SJCRH30 (cell line): ENCODE results near the gene SERTM2. TPM values are rescaled to one million over a fixed set of nuclear protein-coding genes. Genes with fewer than 3 reads are reported as not detected.
"Not testable (repeated sequence)": the region's sequence is repeated elsewhere in the genome, so short reads cannot be mapped to it uniquely, and the experiment has no call there.

Experiments used
- DNase-seq, 2 experiments: peaks; one replicate each; pipeline ENCODE4 v3.0.0-alpha.2; 2015 to 2020
- H3K27ac ChIP-seq: fragments of 250-450 bp; sonication (Bioruptor Pico); 2 replicates; pipeline ENCODE4 v1.5.1; 2020; ENCODE audit warnings: mild to moderate bottlenecking, moderate library complexity
- H3K27me3 ChIP-seq: fragments of 250-450 bp; sonication (Bioruptor Pico); 2 replicates; pipeline ENCODE4 v1.5.1; 2020; ENCODE audit warnings: mild to moderate bottlenecking, moderate library complexity
- H3K36me3 ChIP-seq: fragments of 250-450 bp; sonication (Bioruptor Pico); 2 replicates; pipeline ENCODE4 v1.5.1; 2020; ENCODE audit warnings: mild to moderate bottlenecking, moderate library complexity
- H3K4me1 ChIP-seq: fragments of 250-450 bp; sonication (Bioruptor Pico); 2 replicates; pipeline ENCODE4 v1.5.1; 2020; ENCODE audit warnings: mild to moderate bottlenecking, moderate library complexity
- H3K4me3 ChIP-seq: fragments of 250-450 bp; sonication (Bioruptor Pico); 2 replicates; pipeline ENCODE4 v1.5.1; 2020; ENCODE audit warnings: mild to moderate bottlenecking, moderate library complexity
- H3K9me3 ChIP-seq: fragments of 250-450 bp; sonication (Bioruptor Pico); replicated peaks from 2 replicates; pipeline ENCODE4 v1.5.1; 2020; ENCODE audit warnings: mild to moderate bottlenecking, moderate library complexity
- total RNA-seq: library from RNA; depleted of rRNA; stranded (reverse); fragments of >200 nt; shearing (Covaris generic); gene quantifications from 2 replicates; pipeline ENCODE4 v1.2.3, GENCODE V29; 2014

SERTM2 gene
- total RNA-seq, 1 experiment from 2014 or later: 0.04 TPM

DNA sequence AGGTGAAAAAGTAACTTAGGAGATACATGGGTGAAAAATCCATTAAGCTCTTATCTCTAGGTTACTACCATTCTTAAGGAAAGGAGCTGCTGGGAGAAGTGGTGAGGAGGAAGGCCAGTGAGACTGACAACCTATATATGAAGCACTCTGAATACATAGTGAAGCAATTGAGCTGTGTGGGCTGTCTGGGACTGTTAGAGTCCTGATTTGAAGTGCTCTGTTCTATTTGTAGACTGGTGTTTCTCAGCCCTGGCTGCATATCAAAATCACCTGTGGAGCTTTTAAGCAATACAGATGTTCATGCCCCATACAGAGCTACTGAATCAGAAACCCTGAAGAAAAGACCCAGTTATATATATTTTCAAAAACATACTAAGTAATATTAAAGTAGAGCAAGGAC is 3.9 kb downstream of the SERTM2 start:
- H3K27ac ChIP-seq: no peak overlapping the region
- no peaks in the 10 kb centered on the region for H3K9me3 ChIP-seq
- H3K36me3 ChIP-seq: no peaks in the 10 kb centered on the region
- no peak overlapping the region for H3K4me3 ChIP-seq
- H3K27me3 ChIP-seq: no peaks in the 10 kb centered on the region
- H3K4me1 ChIP-seq: peaks cover 18% of the 10 kb centered on the region
- DNase-seq: no peak

DNA sequence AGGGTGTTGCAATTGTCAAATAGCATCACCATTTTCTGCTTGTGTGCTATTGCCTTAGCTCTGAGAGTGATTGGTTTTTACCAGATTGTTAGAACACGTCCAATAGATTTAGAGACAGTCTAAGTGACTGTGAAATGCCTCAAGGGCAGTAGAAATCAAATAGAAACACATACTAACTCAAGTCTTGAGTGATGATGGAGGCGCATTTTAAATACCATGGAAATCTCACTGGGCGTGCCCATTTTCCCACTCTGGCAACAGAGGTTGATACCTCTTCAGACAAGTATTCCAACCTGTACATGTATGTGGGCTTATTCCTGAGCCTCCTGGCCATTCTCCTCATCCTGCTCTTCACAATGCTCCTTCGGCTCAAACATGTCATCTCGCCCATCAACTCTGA is 7.2 kb downstream of the SERTM2 start:
- H3K27ac ChIP-seq: peak overlapping the region; percentile 26; the same call in 1 of the 2 replicates

DNA sequence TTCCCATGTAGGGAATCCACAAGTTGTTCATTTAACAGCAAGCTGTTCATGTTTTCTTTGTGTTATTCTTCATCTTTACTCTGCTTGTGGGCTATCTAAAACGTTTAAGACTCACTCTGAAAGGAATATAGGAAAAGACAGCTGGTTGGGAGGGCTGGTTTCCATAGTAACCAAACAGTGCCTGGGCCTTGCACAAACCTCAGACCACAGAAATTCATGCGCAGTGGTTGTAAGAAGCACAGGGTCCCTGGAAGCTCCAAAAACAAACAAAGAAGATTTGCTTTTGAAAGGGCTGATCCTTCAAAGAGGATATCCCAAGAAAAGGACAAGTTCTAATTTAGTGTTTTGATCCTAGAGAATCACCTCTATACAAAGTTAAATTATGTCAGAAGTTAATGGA is 7.8 kb downstream of the SERTM2 start:
- H3K27ac ChIP-seq: peak overlapping the region; percentile 26
- H3K9me3 ChIP-seq: no peaks in the 10 kb centered on the region
- H3K4me3 ChIP-seq: no peak overlapping the region
- no peaks in the 10 kb centered on the region for H3K36me3 ChIP-seq
- no peaks in the 10 kb centered on the region for H3K27me3 ChIP-seq
- peak; percentile 89 to 95 for DNase-seq
- peaks cover 28% of the 10 kb centered on the region for H3K4me1 ChIP-seq

More for the DNA sequence above, 7.2 kb downstream of the SERTM2 start:
- Histone ChIP-seq H3K27me3 (no peaks in the 10 kb centered on the region), H3K9me3 (no peaks in the 10 kb centered on the region), H3K36me3 (no peaks in the 10 kb centered on the region), H3K4me1 (peaks cover 28% of the 10 kb centered on the region), H3K4me3 (no peak overlapping the region)
- DNase-seq: no peak

DNA sequence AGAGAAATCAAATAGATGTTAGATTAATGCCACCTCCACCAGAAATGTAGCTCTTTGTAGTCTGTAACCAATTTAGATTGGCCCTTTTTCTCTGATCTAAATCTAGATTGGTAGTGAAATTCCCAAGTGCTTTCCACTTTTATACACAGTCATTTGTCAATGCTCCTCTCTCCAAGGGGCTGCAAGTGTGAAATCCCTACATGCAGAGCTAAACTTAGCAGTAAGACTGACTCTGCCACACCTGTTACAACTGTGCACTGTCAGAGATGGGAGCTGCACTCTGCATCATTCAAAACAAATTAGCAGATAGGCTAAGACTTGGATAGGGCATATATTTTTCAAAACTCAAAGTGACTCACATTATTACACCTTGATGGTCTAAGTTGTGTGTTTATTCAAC is 9.1 kb downstream of the SERTM2 start:
- peak; percentile 39 to 69 for DNase-seq
- no peak overlapping the region for H3K4me3 ChIP-seq
- H3K4me1 ChIP-seq: peaks cover 28% of the 10 kb centered on the region
- H3K27me3 ChIP-seq: no peaks in the 10 kb centered on the region
- no peak overlapping the region for H3K27ac ChIP-seq
- H3K9me3 ChIP-seq: no peaks in the 10 kb centered on the region
- no peaks in the 10 kb centered on the region for H3K36me3 ChIP-seq

DNA sequence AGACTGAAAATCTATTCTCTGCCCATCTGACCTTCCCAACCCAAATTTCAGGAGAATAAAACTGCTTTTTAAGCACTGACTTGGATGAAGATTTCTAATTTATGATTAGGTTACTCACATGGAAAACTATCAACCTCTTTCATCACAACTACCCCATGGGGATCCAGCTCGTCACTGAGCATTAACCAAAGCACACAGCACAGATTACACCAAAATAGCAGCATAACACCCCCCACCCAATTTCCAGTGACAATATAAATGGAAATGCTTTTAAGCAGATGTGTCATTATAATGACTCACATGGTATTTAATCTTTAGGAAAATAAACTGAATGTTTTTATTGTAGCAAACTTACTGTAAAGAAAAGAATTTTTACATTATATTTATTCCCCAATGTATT is 9.7 kb downstream of the SERTM2 start:
- DNase-seq: no peak
- Histone ChIP-seq H3K4me1 (peaks cover 28% of the 10 kb centered on the region), H3K36me3 (no peaks in the 10 kb centered on the region), H3K9me3 (no peaks in the 10 kb centered on the region), H3K27ac (no peak overlapping the region), H3K4me3 (no peak overlapping the region), H3K27me3 (no peaks in the 10 kb centered on the region)

DNA sequence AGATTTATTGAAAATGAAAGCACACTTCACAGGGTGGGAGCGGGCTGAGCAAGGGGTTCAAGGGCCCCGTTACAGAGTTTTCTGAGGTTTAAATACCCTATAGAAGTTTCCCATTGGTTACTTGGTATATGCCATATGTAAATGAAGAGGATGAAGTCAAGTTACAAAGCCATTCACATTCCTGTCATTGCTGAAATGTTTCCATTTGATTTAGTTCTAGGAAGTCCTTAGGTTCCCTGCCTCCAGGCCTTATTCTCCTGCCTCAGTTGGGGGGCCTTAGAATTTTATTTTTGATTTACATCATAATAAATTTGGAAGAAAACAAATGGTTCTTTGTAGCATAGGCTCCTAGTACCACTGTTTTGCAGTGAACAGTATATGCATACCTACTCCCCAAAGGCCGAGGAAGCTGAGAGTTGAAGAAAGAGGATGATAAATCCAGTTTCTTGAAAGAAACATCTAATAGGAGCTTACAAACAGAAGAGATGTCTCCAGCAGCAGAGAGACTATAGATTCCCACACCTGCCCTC is 31.8 kb downstream of the SERTM2 start:
- DNase-seq: no peak
- H3K4me3 ChIP-seq: no peak overlapping the region
- no peak overlapping the region for H3K27ac ChIP-seq
- H3K27me3 ChIP-seq: no peaks in the 10 kb centered on the region
- H3K9me3 ChIP-seq: no peaks in the 10 kb centered on the region
- no peaks in the 10 kb centered on the region for H3K4me1 ChIP-seq
- no peaks in the 10 kb centered on the region for H3K36me3 ChIP-seq

DNA sequence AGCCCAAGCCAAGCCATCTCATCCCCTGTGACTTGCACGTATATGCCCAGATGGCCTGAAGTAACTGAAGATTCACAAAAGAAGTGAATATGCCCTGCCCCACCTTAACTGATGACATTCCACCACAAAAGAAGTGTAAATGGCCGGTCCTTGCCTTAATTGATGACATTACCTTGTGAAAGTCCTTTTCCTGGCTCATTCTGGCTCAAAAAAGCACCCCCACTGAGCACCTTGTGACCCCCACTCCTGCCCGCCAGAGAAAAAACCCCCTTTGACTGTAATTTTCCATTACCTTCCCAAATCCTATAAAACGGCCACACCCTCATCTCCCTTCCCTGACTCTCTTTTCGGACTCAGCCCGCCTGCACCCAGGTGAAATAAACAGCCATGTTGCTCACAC is 37.8 kb downstream of the SERTM2 start:
- not testable (repeated sequence) for H3K27ac ChIP-seq, DNase-seq, H3K9me3 ChIP-seq, H3K4me1 ChIP-seq, H3K4me3 ChIP-seq, H3K36me3 ChIP-seq, H3K27me3 ChIP-seq

DNA sequence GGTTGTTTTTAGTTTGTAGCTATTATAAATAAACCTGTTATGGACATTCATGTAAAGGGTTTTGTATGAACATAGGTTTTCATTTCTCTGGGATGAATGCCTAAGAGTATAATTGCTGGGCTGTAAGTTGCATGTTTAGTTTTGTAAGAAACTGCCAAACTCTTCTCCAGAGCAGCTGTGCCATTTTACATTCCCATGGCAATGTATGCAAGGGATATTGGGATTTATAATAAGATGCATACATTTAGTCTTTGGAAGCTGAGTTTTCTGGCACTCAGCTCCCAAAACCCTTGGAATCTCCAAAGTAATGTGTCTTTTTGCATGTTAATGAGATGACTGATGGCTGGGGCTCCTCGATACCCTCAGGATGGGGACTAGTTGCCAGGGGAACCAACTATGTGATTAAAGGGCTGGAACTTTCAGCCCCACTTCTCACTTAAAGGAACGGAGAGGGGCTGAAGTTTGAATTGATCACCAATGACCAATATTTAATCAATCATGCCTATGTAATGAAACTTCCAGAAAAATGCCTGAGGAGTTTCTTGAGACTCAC is 44.0 kb downstream of the SERTM2 start:
- no peaks in the 10 kb centered on the region for H3K4me1 ChIP-seq
- DNase-seq: no peak
- no peaks in the 10 kb centered on the region for H3K27me3 ChIP-seq
- H3K9me3 ChIP-seq: no peaks in the 10 kb centered on the region
- H3K4me3 ChIP-seq: no peak overlapping the region
- H3K27ac ChIP-seq: no peak overlapping the region
- no peaks in the 10 kb centered on the region for H3K36me3 ChIP-seq

DNA sequence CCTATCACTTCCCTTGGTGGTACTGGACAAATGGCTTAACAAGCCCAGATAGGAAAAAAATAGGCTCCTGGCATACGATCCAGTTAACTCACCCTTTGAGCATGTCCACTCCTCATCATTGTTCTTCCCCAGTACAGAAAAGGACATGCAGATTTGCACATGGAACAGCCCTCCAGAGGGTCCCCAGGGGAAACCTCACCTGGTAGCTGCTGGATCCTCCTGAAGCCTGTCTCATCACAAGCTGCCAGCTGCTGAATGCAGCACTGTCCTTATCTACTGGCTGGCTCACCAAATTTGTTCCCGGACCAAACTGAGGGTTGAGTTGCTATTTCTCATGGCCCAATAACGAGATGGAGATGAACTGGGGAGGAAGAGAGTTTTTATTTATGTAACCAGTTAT is 49.4 kb downstream of the SERTM2 start:
- no peak for DNase-seq
- no peak overlapping the region for H3K27ac ChIP-seq

DNA sequence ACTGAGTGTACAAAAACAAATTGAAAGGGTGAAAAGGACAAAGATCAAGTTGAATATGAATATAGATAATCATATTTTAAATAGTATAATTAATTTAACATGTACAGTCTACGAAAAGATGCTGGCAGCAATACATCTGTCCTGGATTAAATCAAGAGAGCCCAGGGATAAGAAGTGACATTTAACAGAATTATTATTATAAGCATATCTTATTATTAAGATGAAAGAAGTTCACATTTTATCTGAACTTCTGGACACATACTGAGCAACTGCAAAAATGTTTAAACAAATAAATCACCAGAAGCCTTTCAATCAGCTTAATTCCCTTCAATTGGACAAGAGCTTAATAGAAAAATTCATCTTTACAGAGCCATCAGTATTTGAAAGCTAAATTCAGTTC is 50.4 kb downstream of the SERTM2 start:
- H3K27ac ChIP-seq: no peak overlapping the region
- no peak for DNase-seq
- H3K9me3 ChIP-seq: no peaks in the 10 kb centered on the region
- no peaks in the 10 kb centered on the region for H3K36me3 ChIP-seq
- no peaks in the 10 kb centered on the region for H3K4me1 ChIP-seq
- no peaks in the 10 kb centered on the region for H3K27me3 ChIP-seq
- no peak overlapping the region for H3K4me3 ChIP-seq

More for the DNA sequence above, 49.4 kb downstream of the SERTM2 start:
- Histone ChIP-seq H3K27me3 (no peaks in the 10 kb centered on the region), H3K4me1 (no peaks in the 10 kb centered on the region), H3K36me3 (no peaks in the 10 kb centered on the region), H3K4me3 (no peak overlapping the region), H3K9me3 (no peaks in the 10 kb centered on the region)

DNA sequence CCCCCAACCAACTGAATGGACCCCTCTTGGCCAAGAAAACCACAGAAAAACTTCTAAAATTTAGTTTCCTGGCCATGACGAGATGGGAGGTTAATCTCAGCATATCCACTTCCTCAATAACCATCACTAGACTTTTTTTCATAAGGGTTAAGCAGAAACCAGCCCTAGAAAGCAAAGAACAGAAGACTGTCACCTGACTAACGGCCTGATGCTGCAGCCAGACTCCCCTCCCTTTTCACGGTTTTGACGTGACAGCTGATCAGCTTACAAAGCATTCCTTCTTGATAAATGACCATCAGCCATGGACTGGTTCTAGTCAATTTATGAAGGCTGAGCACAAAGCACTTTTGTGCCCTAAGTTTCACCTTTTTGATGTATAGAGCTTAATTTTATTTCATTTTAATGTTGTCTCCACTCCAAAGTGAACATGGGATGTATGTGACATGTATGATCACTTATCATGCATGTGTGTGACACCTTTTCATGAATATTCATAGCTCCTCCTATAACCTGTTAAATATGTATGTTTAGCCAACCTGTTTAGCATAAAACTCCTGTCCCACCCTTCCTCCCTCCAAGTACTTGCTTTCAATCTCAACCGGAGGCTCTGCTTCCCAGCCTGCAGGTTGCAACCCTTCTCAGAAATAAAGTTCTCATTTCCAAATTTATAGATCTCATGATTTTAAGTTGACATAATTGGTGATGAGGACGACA is 56.3 kb downstream of the SERTM2 start:
- no peaks in the 10 kb centered on the region for H3K9me3 ChIP-seq
- no peaks in the 10 kb centered on the region for H3K27me3 ChIP-seq
- no peaks in the 10 kb centered on the region for H3K36me3 ChIP-seq
- H3K4me1 ChIP-seq: no peaks in the 10 kb centered on the region
- no peak overlapping the region for H3K27ac ChIP-seq
- no peak for DNase-seq
- no peak overlapping the region for H3K4me3 ChIP-seq

DNA sequence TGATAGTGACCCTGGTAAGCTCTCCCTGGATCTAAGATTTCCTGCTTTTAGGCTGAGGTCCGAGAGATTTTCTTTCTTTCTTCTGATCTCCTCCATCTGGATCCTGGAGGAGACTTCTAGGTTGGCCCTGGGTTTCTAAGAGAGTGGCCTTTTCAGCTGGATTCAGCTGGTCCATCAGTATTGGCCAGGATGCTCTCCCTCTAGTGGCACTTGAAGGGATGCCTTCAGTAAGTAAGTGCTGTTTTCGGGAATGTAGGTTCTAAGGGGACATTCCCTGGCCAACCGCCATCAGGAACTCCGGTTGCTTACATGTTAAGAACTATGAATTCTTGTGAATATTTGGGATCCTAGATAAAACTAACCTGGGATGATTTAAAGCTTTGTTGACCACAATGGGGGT is 56.9 kb downstream of the SERTM2 start:
- Histone ChIP-seq H3K4me3 (no peak overlapping the region), H3K36me3 (no peaks in the 10 kb centered on the region), H3K4me1 (no peaks in the 10 kb centered on the region), H3K9me3 (no peaks in the 10 kb centered on the region), H3K27ac (no peak overlapping the region), H3K27me3 (no peaks in the 10 kb centered on the region)
- DNase-seq: peak; percentile 51 to 76

DNA sequence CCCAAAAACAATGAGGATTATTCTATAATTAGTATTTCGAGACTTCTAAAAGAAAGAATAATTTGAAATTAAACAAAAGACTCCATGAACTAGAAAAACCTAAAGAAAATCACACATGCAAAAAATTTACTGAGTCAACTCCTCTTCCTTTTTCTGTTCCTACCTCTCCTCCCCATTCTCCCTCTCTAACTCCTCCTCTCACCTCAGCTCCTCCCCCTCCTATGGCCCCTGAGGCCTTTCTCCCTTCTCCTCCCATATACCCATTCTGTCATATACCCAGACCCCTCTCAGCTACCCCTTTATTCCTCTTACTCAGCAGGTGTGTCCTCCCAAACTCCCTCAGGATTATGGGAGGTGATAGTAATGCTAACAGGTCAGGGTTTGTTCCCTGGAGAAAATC is 57.4 kb downstream of the SERTM2 start:
- no peak for DNase-seq
- no peaks in the 10 kb centered on the region for H3K36me3 ChIP-seq
- H3K4me3 ChIP-seq: no peak overlapping the region
- no peaks in the 10 kb centered on the region for H3K9me3 ChIP-seq
- H3K27me3 ChIP-seq: no peaks in the 10 kb centered on the region
- no peaks in the 10 kb centered on the region for H3K4me1 ChIP-seq
- no peak overlapping the region for H3K27ac ChIP-seq
